ENCODE results near the gene VAPB. TPM values are rescaled to one million over a fixed set of nuclear protein-coding genes. Genes with fewer than 3 reads are reported as not detected.
"Not testable (repeated sequence)": the region's sequence is repeated elsewhere in the genome, so short reads cannot be mapped to it uniquely, and the experiment has no call there.

VAPB gene
- total RNA-seq, 1 donor from 2014 or later = 56.6 TPM

DNA sequence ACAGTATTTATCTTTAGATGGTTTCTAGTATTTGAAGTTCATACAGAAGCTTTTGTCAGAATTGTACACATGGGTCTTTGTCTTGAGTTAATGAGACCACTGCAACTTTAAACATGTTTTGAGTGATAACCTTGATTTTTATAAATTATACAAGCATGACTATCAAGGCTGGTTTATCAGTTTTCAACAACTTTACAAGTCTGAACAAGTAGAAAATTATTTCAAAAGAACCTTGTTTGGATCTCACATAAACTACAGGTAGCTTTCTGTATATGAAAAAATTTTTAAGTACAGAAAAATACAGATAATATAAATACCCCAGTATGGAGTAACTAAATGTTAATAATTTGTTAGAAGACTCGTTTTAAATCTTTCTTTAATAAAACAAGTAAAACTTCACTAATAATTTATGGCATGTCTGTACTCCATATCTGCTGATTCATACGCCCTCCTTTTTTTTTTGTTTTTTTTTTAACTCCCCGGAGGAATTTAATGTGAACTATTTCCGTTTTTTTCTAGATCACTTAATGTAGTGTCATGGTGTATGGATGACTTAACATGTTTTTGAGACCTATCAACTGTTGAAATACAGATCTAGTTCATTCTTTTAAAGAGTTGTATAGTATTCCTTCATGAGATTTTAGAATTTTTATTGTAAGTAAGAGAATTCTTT is 18.3 kb downstream of the VAPB start:
- DNase-seq (ENCODE audit: low read depth) = peak; percentile 29

- peak; percentile 33 for DNase-seq (ENCODE audit: low read depth)
These were observed 19.0 kb downstream of the VAPB start for GRCh38 chr20:58407966-58408557.

- DNase-seq (ENCODE audit: low read depth) = no peak
These were observed 19.7 kb downstream of the VAPB start for GRCh38 chr20:58408603-58409246.

DNA sequence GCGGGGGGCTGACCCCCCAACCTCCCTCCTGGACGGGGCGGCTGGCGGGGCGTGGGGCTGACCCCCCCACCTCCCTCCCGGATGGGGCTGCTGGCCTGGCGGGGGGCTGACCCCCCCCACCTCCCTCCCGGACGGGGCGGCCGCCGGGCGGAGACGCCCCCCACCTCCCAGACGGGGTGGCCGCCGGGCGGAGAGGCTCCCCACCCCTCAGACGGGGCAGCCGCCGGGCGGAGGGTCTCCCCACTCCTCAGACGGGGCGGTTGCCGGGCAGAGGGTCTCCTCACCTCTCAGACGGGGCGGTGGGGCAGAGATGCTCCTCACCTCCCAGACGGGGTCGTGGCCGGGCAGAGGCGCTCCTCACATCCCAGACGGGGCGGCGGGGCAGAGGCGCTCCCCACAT is 25.2 kb downstream of the VAPB start:
- not testable (repeated sequence) for DNase-seq (ENCODE audit: low read depth)

DNA sequence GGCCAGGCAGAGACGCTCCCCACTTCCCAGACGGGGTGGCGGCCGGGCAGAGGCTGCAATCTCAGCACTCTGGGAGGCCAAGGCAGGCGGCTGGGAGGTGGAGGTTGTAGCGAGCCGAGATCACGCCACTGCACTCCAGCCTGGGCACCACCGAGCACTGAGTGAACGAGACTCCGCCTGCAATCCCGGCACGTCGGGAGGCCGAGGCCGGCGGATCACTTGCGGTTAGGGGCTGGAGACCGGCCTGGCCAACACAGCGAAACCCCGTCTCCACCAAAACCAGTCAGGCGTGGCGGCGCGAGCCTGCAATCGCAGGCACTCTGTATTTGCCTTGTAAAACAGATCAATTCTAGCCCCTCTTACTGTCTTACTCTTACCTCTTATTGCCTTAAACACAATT is 25.8 kb downstream of the VAPB start:
- not testable (repeated sequence) for DNase-seq (ENCODE audit: low read depth)

GRCh38 chr20:58416057-58416456 is 27.0 kb downstream of the VAPB start:
- DNase-seq (ENCODE audit: low read depth) = no peak

- DNase-seq (ENCODE audit: low read depth) = no peak
These were observed 27.8 kb downstream of the VAPB start for GRCh38 chr20:58416835-58417234.

DNA sequence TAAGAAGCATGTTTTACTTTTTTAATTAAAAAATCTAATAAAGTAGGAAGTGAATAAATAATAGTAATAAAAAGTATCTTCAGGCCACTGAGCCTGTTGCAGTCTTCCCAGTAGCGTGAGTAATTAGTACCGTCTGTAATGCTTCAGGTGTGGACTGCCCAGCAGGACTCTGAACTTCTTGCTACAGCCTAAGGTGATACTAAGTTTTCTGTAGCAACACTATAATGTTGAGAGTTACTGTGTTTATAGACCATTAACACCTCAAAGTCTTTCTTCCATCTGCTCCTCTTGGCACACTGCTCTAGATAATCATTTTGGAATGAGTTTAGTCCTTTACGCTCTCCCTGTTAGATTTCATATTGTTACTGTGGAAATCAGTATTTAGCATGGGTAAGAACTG is 28.4 kb downstream of the VAPB start:
- no peak for DNase-seq (ENCODE audit: low read depth)

DNA sequence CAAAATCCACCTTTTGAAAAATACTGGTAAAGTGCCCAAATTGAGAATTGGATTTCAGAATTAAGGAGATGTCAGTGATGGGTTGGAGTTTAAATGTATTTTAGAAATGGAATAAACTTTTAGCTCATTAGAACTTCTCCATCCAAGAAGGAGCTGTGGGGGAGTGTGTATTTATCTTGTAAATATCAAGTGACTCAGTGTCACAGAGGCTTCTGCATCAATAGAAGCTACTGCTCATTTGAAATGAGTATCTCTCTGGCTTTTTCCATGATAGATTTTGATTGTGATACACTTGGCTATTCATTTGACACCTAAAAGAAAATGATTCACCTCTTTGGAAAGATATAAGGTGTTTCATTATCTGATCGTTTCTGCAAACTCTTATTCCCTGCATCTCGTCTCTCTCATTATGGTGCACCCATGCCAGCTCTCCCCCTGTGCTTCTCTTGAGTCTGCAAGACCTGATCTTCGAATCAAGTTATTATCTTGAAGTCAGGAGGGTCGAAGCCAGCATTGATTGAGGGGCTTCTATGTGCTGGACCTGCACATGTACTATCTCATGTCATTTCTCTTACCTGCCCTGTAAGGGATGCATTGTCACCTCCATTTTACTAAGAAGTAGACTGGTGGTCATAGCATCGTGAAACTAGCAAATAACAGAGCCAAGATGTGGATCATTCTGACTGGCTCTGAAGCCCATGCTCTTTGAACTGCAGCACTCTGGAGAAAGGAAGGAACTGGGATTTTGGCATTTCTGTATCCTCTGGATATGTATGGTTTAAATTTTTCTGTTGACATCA is 30.1 kb downstream of the VAPB start:
- DNase-seq (ENCODE audit: low read depth) = no peak

GRCh38 chr20:58420798-58421496 is 31.9 kb downstream of the VAPB start:
- peak; percentile 64 for DNase-seq (ENCODE audit: low read depth)

DNA sequence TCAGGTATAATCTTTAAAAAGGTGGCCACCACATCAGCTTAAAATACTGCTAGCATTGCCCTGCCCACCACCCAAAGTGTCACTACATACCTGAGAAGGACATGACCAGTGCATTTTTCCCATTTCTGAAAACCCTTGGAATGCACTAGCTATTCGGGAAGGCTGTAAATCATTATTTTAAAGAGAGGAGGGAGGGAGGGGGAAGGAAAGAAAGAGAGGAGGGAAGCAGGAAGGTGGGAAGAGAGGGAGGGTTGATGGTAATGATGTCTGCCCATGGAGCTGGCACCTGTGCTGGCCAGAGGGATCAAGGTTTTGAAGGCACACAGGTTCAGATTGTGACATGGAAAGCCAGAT is 32.4 kb downstream of the VAPB start:
- peak; percentile 64 for DNase-seq (ENCODE audit: low read depth)

DNA sequence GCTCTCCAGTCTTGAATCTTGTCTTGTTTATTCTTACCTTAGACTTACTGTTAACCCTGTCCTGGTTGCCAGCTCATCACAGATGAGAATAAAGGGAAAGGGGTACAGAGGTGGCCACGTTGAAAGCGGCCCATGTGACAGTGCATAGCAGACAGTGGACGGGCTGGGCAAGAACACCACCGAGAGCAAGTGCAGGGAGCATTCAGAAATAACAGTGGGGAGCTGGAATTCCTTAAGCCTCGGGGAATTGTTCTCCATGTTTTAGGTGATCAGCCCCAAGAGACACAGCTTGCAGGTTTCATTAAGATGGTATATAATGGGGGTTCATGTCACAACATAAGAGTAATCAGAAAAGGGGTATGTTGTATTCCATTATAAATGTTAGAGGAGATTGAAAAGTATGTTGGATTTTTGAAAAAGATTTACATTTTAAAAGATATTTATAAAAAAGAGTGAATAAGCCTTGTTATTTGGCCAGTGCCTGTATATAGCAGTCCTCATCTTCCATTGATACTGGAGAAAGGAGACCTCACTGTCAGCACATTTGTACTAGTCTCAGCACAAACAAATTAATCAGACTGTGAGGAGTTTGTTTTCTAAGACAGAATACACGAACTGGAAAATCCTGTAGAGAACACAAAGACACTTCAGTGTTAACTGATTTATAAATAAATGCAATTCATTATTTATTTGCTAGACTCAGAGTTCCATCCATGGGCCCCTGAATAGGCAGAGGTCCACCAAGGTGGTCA is 35.4 kb downstream of the VAPB start:
- no peak for DNase-seq (ENCODE audit: low read depth)

DNA sequence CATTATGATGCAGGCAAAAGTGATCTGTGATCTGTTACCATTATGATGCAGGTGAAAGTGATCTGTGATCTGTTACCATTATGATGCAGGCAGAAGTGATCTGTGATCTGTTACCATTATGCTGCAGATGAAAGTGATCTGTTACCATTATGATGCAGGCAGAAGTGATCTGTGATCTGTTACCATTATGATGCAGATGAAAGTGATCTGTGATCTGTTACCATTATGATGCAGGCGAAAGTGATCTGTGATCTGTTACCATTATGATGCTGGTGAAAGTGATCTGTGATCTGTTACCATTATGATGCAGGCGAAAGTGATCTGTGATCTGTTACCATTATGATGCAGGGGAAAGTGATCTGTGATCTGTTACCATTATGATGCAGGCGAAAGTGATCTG is 38.5 kb downstream of the VAPB start:
- DNase-seq (ENCODE audit: low read depth) = not testable (repeated sequence)

- DNase-seq (ENCODE audit: low read depth) = no peak
These were observed 39.3 kb downstream of the VAPB start for GRCh38 chr20:58428364-58428763.

- DNase-seq (ENCODE audit: low read depth) = no peak
These were observed 40.3 kb downstream of the VAPB start for GRCh38 chr20:58429303-58429702.

DNA sequence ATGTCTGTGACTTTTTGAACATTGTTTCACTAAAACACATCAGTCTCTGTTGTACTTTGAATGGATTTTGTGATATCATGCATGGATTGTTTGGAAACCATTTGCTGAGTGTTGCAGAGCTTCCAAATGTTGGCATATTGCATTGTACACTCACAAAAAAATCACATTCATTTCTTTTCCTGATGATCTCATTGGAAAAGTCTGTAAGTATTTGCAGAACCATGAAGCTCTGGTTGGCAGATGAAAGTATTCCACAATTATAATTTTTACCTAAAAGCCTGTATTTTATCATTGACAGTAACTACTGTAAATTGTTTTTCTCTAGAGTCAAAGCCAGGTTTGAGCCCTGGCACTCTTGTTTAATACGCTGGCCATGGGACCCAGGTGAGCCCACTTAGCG is 42.1 kb downstream of the VAPB start:
- no peak for DNase-seq (ENCODE audit: low read depth)

DNA sequence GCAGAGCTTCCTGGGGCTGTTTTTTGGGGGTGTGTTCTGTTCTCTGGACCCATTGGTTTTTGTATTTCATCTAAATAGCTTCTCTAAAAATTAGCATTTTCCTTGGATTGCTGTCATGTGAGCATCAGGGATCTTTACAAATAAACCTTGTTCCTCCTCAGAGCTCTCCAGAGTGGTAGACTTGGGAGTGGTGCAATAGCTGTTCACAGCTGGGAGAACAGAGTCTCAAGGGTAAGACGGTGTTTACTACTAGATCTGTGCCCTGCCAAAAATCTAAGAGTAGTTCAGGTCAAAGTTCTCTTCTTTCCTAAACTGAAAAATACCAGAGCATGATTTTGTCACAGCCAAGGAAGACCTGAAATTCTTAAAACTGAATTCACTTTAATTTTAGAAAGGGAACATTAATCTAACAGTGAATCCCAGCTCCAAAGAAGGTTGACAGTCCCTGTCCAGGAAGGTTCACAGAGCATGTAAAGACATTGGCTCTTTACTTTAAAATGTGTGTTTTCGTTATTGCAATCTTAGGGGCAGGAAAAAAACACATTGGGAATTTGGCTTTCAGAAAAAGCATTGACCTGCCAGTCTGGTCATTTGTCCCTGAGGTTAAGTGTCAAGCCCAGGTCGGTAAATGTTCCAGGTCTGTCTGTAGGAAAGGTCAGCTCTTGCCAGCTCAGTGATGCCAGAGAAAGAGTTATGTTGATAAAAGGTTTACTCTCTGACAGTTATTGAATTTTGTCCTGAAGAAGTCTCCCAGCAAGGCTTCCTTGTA is 43.3 kb downstream of the VAPB start:
- DNase-seq (ENCODE audit: low read depth) = peak; percentile 29

DNA sequence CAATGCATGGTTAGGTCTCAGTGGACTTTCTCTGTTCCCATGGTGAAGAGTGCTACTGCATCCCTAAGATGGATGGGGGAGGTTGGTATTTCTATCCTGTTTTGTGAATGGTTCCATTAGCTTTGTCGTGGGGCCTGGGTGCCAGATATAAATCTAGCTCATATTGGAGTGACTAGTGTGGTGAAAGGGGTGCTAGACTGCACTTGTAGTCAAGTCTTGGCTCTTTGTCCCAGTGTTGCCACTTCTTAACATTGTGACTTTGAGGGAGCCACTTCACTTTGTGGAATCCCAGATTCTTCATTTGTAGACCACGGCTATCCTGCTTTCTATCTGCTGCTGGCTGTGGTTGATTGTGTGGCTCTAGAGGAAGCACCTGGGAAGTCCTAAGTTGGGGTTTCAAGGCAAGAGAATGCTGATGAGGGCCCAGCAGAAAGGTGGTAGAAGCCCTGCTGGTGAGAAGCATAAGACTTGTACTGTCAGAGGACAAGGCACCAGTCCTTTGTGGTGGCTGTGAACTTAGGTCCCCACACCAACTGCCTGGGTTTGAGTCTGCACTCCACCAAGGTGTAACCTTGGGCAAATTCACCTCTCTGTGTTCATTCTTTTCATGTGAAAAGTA is 44.1 kb downstream of the VAPB start:
- no peak for DNase-seq (ENCODE audit: low read depth)

DNA sequence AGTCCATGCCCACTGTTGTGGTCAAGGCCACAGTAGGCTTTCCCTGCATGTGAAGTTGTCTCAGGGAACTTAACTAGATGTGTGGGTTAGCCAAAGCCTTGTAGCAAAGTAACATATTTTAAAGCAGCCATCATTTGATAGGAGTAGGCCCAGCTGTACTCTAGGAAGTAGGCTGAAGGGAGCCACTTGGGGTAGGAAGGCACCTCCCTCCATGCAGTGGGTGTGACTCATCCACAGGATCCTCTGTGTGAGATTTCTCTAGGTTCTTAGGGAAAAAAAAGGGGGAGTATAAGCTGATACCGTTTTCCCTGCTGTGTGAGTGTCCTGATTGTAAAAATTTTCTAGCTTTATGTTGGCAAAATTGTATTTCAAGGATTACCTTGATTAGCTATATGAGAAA is 44.7 kb downstream of the VAPB start:
- DNase-seq (ENCODE audit: low read depth) = peak; percentile 35

- no peak for DNase-seq (ENCODE audit: low read depth)
These were observed 45.3 kb downstream of the VAPB start for GRCh38 chr20:58434326-58434725.

Data from renal cortical epithelial cell (primary cell).